ENCODE results near the gene FAM210A. TPM values are rescaled to one million over a fixed set of nuclear protein-coding genes. Genes with fewer than 3 reads are reported as not detected.

Gene FAM210A
- total and polyA plus RNA-seq, 2 donors (not counting 1 experiment from before 2014, with no cell fraction given), result 4.2 to 11.4 TPM

DNA sequence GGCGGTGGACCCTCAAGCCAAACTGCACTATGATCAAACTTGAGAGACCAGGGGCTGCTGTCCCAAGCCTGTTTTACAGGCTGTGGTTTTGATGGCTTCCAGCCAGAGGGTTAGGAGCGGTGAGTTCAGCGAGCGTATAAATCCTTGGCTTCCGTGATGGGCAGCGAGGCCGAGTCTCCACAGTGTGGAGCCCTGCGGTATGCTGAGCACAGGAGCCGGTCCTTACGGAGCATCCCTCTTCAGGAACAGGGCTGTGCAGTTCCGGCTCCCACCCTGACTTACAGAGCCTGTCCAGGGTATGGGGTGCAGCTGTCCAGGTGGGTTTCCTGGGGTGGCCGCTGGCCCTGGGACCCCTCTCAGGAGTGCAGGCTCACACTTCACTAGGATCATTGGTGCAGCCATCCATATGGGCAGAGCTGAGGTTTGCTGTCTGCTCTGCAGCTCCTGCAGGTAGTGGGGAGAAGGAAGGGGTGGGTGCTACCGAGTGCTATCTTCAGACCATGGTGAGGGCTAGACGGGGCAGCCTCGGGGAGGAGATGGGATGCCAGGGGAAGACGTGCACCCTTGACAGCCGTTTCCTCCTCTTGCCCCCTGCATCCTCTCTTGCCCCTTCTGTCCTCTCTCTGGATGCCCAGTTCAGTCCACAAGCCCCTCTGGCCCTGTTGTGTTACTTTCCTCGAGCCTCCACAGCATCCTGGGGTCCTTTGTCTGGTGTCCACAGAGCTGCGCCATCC is 104.3 kb downstream of the FAM210A start:
- Histone ChIP-seq H2AFZ (ENCODE audit: insufficient read depth, low read depth, low read length, poor library complexity, severe bottlenecking) (no peak overlapping the region), H3K36me3 (replicated peaks in 1 of 2; ENCODE audit: control extremely low read depth in 1 of 2, control insufficient read depth in 1 of 2, extremely low read depth in 1 of 2, insufficient read depth in 2 of 2, low read length in 1 of 2) (peaks cover 0 to 3% of the 10 kb centered on the region in 2 experiments), H3K27me3 (replicated peaks in 1 of 4; ENCODE audit: control extremely low read depth in 1 of 4, control insufficient read depth in 3 of 4, insufficient read depth in 4 of 4, low read length in 3 of 4) (no peaks in the 10 kb centered on the region), H3K4me3 (ENCODE audit: control extremely low read depth in 1 of 5, extremely low read depth in 1 of 5, insufficient read depth in 1 of 5, low read depth in 2 of 5, low read length in 4 of 5) (no peak overlapping the region), H4K20me1 (ENCODE audit: control insufficient read depth, insufficient read depth, low read length, poor library complexity, severe bottlenecking) (no peaks in the 10 kb centered on the region), H3K4me2 (replicated peaks; ENCODE audit: low read depth, low read length, poor library complexity, severe bottlenecking) (no peak overlapping the region), H3K79me2 (ENCODE audit: control insufficient read depth, insufficient read depth, low read length) (peaks cover 85% of the 10 kb centered on the region), H3K9me3 (ENCODE audit: control extremely low read depth in 1 of 3, control insufficient read depth in 2 of 3, insufficient read depth in 1 of 3, low read length in 2 of 3) (no peaks in the 10 kb centered on the region), H3K27ac (ENCODE audit: low read length in 2 of 2) (no peak overlapping the region), H3K9ac (ENCODE audit: low read length) (no peak overlapping the region), H3K4me1 (ENCODE audit: control insufficient read depth in 2 of 2, insufficient read depth in 2 of 2, low read length in 2 of 2) (peaks cover 0 to 19% of the 10 kb centered on the region in 2 donors)
- ATAC-seq (ENCODE audit: low read depth) (no peak), DNase-seq (no peak)
- no peaks in the 10 kb centered on the region for H3K27me3 Mint-ChIP-seq
- intact Hi-C loops (cut with micrococcal nuclease), result no loop called here
- POLR2A ChIA-PET, result no interaction called here
- H3K27ac Mint-ChIP-seq, result no peak overlapping the region
- TF ChIP-seq, protein P1, sequence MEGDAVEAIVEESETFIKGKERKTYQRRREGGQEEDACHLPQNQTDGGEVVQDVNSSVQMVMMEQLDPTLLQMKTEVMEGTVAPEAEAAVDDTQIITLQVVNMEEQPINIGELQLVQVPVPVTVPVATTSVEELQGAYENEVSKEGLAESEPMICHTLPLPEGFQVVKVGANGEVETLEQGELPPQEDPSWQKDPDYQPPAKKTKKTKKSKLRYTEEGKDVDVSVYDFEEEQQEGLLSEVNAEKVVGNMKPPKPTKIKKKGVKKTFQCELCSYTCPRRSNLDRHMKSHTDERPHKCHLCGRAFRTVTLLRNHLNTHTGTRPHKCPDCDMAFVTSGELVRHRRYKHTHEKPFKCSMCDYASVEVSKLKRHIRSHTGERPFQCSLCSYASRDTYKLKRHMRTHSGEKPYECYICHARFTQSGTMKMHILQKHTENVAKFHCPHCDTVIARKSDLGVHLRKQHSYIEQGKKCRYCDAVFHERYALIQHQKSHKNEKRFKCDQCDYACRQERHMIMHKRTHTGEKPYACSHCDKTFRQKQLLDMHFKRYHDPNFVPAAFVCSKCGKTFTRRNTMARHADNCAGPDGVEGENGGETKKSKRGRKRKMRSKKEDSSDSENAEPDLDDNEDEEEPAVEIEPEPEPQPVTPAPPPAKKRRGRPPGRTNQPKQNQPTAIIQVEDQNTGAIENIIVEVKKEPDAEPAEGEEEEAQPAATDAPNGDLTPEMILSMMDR (IDR thresholded peaks at IDR 0.05), result no peak
- no peak for TF ChIP-seq EZH2 (IDR thresholded peaks at IDR 0.05; ENCODE audit: borderline replicate concordance, insufficient read depth, low read depth, low read length, poor library complexity, severe bottlenecking)
- CTCF ChIA-PET, result interaction anchor here (1.1 to 15.6 kb wide), 4 partner anchors 8 to 158 kb away, joined by 3 to 344 read pairs (median 4); no protein-coding TSS in a partner anchor
- H3K9me3 Mint-ChIP-seq (ENCODE audit: insufficient read depth), result no peaks in the 10 kb centered on the region
- peaks cover 21% of the 10 kb centered on the region for H3K4me1 Mint-ChIP-seq
- no peak overlapping the region for H3K4me3 Mint-ChIP-seq
- 95% methylated on average over 18 of the region's 19 CpGs for WGBS (ENCODE audit: insufficient coverage)

DNA sequence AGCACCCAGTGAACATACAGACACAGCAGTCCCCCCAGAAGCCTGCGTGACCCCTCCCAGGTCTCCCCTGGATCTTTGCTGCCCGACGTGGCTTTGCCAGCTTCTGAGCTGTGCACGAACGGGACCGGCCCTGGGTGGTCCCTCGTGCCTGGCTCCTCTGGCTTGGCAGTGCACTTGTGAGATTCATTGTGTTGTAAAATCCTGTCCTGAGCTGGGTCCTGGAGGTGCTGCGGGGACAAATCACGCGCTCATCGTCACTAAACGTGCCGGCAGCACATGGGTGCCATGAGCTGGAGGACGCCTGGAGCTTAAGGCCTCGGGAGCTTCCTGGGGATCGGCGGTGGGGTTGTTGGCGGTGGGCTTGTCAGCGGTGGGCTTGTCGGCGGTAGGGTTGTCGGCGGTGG is 104.9 kb downstream of the FAM210A start:
- H4K20me1 ChIP-seq (ENCODE audit: control insufficient read depth, insufficient read depth, low read length, poor library complexity, severe bottlenecking), result no peaks in the 10 kb centered on the region
- H3K4me3 ChIP-seq (ENCODE audit: control extremely low read depth in 1 of 5, extremely low read depth in 1 of 5, insufficient read depth in 1 of 5, low read depth in 2 of 5, low read length in 4 of 5), result no peak overlapping the region
- intact Hi-C loops (cut with micrococcal nuclease), result no loop called here
- H3K9me3 Mint-ChIP-seq (ENCODE audit: insufficient read depth), result no peaks in the 10 kb centered on the region
- no peak overlapping the region for H2AFZ ChIP-seq (ENCODE audit: insufficient read depth, low read depth, low read length, poor library complexity, severe bottlenecking)
- H3K4me2 ChIP-seq (replicated peaks; ENCODE audit: low read depth, low read length, poor library complexity, severe bottlenecking), result no peak overlapping the region
- no peak for ATAC-seq (ENCODE audit: low read depth)
- no peak overlapping the region for H3K9ac ChIP-seq (ENCODE audit: low read length)
- POLR2A ChIA-PET, result no interaction called here
- peaks cover 86% of the 10 kb centered on the region for H3K79me2 ChIP-seq (ENCODE audit: control insufficient read depth, insufficient read depth, low read length)
- H3K27me3 ChIP-seq (replicated peaks in 1 of 4; ENCODE audit: control extremely low read depth in 1 of 4, control insufficient read depth in 3 of 4, insufficient read depth in 4 of 4, low read length in 3 of 4), result no peaks in the 10 kb centered on the region
- no peaks in the 10 kb centered on the region for H3K9me3 ChIP-seq (ENCODE audit: control extremely low read depth in 1 of 3, control insufficient read depth in 2 of 3, insufficient read depth in 1 of 3, low read length in 2 of 3)
- CTCF ChIA-PET, result interaction anchor here (1.2 to 15.6 kb wide), 3 partner anchors 7 to 157 kb away, joined by 3 to 344 read pairs (median 4); no protein-coding TSS in a partner anchor
- DNase-seq, result no peak
- TF ChIP-seq, protein P1 (IDR thresholded peaks at IDR 0.05), result no peak
- TF ChIP-seq EZH2 (IDR thresholded peaks at IDR 0.05; ENCODE audit: borderline replicate concordance, insufficient read depth, low read depth, low read length, poor library complexity, severe bottlenecking), result no peak
- H3K36me3 ChIP-seq (replicated peaks in 1 of 2; ENCODE audit: control extremely low read depth in 1 of 2, control insufficient read depth in 1 of 2, extremely low read depth in 1 of 2, insufficient read depth in 2 of 2, low read length in 1 of 2), result peaks cover 0 to 3% of the 10 kb centered on the region in 2 experiments
- no peak overlapping the region for H3K27ac Mint-ChIP-seq
- 98% methylated on average over 23 of the region's 23 CpGs for WGBS (ENCODE audit: insufficient coverage)
- H3K4me1 ChIP-seq (ENCODE audit: control insufficient read depth in 2 of 2, insufficient read depth in 2 of 2, low read length in 2 of 2), result peaks cover under 1 to 25% of the 10 kb centered on the region in 2 donors
- peaks cover 26% of the 10 kb centered on the region for H3K4me1 Mint-ChIP-seq
- no peaks in the 10 kb centered on the region for H3K27me3 Mint-ChIP-seq
- no peak overlapping the region for H3K4me3 Mint-ChIP-seq
- H3K27ac ChIP-seq (ENCODE audit: low read length in 2 of 2), result no peak overlapping the region
